Measurements from ENCODE around the gene JADE1.

- no peak for TF ChIP-seq CTCF (IDR thresholded peaks at IDR 0.05; ENCODE audit: insufficient read depth, low read length)
- TF ChIP-seq POLR2AphosphoS5 (IDR thresholded peaks at IDR 0.05; ENCODE audit: low read depth): no peak
Measured at GRCh38 chr4:128769011-128769410, 40.5 kb upstream of the JADE1 start.

All from HL-60 (cell line).